ENCODE data around the gene OR5H1. TPM values are rescaled to one million over a fixed set of nuclear protein-coding genes. Genes with fewer than 3 reads are reported as not detected.

Gene OR5H1
- not detected for total RNA-seq
- polyA plus RNA-seq = not detected

DNA sequence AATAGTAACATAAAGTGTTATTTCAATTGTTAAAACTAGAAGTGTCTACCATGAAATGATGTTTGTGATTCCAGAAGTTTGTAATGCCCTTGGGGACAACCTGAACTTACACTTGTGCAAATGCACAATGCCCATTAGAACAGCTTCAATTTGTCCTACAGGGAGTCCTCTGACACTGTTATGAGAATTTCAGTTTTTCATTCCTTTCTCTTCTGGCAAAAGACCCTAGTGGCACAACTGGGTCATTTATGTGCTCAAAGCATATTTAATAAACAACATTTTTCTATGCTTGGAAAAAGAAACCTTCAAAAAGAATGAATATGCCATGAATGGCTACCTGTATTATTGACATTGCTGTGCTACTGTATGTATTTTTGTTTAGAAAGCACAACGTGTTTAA, at the start of gene OR5H1:
TSS of gene OR5H1 (plus strand) at position 301 of the 400 bp plus-strand sequence. CDS start 1,977 bp downstream, outside the sequence.
- TF ChIP-seq POLR2AphosphoS5 (IDR thresholded peaks at IDR 0.05) (no peak), POLR2A (IDR thresholded peaks at IDR 0.05) (no peak), EP300 (IDR thresholded peaks at IDR 0.05) (no peak)
- TF ChIP-seq, protein P1, sequence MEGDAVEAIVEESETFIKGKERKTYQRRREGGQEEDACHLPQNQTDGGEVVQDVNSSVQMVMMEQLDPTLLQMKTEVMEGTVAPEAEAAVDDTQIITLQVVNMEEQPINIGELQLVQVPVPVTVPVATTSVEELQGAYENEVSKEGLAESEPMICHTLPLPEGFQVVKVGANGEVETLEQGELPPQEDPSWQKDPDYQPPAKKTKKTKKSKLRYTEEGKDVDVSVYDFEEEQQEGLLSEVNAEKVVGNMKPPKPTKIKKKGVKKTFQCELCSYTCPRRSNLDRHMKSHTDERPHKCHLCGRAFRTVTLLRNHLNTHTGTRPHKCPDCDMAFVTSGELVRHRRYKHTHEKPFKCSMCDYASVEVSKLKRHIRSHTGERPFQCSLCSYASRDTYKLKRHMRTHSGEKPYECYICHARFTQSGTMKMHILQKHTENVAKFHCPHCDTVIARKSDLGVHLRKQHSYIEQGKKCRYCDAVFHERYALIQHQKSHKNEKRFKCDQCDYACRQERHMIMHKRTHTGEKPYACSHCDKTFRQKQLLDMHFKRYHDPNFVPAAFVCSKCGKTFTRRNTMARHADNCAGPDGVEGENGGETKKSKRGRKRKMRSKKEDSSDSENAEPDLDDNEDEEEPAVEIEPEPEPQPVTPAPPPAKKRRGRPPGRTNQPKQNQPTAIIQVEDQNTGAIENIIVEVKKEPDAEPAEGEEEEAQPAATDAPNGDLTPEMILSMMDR (IDR thresholded peaks at IDR 0.05) = no peak
- Histone ChIP-seq H3K27me3 (no peaks in the 10 kb centered on the region), H3K27ac (no peak within 1 kb of the TSS), H3K36me3 (no peaks in the 10 kb centered on the region), H3K9me3 (no peaks in the 10 kb centered on the region), H3K4me1 (no peaks in the 10 kb centered on the region), H3K4me3 (no peak within 1 kb of the TSS)
- intact Hi-C loops (cut with DNase I) = no loop called here
- DNase-seq = no peak
- 56 to 83% methylated on average over 1 of the region's 1 CpG for WGBS, 2 donors

DNA sequence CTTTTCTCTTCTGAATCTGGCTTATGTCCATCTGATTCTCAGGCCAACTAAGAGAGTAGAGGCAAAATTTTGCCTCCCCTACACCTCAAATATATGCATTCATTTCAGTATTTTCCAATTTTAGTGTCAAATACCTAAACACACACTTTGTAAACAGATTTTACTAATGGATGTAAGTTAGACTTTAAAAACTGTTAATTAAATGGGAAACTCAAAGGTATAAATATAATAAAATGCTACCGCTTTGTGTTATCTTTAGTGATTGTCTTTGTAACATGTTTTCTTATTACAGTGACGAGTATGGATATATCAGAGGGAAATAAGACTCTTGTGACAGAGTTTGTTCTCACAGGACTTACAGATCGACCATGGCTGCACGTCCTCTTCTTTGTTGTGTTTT, 43.6 kb upstream of the OR5H1 start, which contains the start of gene OR5AC2:
TSS of gene OR5AC2 (plus strand) at position 301 of the 400 bp plus-strand sequence. CDS start at position 301, 0 bp downstream.
- WGBS, 2 donors = 75 to 88% methylated on average over 4 of the region's 4 CpGs
- TF ChIP-seq, protein P1 (IDR thresholded peaks at IDR 0.05) = no peak
- no peak for TF ChIP-seq POLR2A (IDR thresholded peaks at IDR 0.05)
- TF ChIP-seq EP300 (IDR thresholded peaks at IDR 0.05) = no peak
- TF ChIP-seq POLR2AphosphoS5 (IDR thresholded peaks at IDR 0.05) = no peak

DNA sequence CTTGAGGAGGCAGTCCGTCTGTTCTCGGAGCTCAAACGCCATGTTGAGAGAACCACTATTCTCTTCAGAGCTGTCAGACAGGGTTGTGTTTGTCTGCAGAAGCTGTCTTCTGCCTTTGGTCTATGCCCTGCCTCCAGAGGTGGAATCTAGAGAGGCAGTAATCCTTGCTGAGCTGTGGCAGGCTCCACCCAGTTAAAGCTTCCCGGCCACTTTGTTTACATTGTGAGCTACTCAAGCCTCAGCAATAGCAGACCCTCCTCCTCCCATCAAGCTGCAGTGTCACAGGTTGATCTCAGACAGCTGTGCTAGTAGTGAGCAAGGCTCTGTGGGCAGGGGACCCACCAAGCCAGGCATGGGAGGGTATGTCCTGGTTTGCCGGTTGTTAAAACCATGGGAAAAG, 34.6 kb upstream of the OR5H1 start:
- TF ChIP-seq, protein P1 (IDR thresholded peaks at IDR 0.05) = no peak
- TF ChIP-seq POLR2AphosphoS5 (IDR thresholded peaks at IDR 0.05) = no peak
- no peak for TF ChIP-seq POLR2A (IDR thresholded peaks at IDR 0.05)
- TF ChIP-seq EP300 (IDR thresholded peaks at IDR 0.05) = no peak
- Histone ChIP-seq H3K4me3 (no peak overlapping the region), H3K27ac (no peak overlapping the region), H3K9me3 (no peaks in the 10 kb centered on the region), H3K27me3 (no peaks in the 10 kb centered on the region), H3K36me3 (no peaks in the 10 kb centered on the region), H3K4me1 (no peaks in the 10 kb centered on the region)
- DNase-seq = no peak
- intact Hi-C loops (cut with DNase I) = no loop called here
- WGBS, 2 donors = 65 to 69% methylated on average over 5 of the region's 5 CpGs

More for the DNA sequence above, 43.6 kb upstream of the OR5H1 start, which contains the start of gene OR5AC2:
- Histone ChIP-seq H3K36me3 (no peaks in the 10 kb centered on the region), H3K4me1 (no peaks in the 10 kb centered on the region), H3K27ac (no peak within 1 kb of the TSS), H3K4me3 (no peak within 1 kb of the TSS), H3K9me3 (no peaks in the 10 kb centered on the region), H3K27me3 (no peaks in the 10 kb centered on the region)
- intact Hi-C loops (cut with DNase I) = no loop called here
- no peak for DNase-seq

DNA sequence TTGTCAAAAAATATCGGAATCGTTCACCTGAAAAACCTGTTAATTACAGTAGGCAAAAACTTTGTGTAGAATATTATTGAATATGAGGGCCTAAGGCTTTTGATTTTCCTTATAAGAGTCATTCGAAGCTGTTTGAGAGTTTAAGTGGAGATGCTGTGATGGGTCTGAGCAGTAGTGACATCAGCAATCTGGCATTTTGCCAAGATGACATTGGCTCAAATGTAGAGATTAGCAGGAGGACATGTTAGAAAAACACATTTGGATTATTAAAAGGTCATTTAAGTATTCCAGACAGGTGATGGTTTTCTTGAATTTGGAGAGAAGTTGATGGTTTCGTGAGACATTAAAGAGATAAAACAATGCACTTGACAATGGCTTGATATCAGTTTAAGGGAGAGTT, 30.7 kb upstream of the OR5H1 start:
- intact Hi-C loops (cut with DNase I) = no loop called here
- Histone ChIP-seq H3K36me3 (no peaks in the 10 kb centered on the region), H3K4me1 (no peaks in the 10 kb centered on the region), H3K4me3 (no peak overlapping the region), H3K27ac (no peak overlapping the region), H3K9me3 (no peaks in the 10 kb centered on the region), H3K27me3 (no peaks in the 10 kb centered on the region)
- DNase-seq = no peak
- WGBS, 2 donors = 79 to 82% methylated on average over 4 of the region's 4 CpGs
- TF ChIP-seq EP300 (IDR thresholded peaks at IDR 0.05) = no peak
- TF ChIP-seq, protein P1 (IDR thresholded peaks at IDR 0.05) = no peak
- TF ChIP-seq POLR2A (IDR thresholded peaks at IDR 0.05) = no peak
- TF ChIP-seq POLR2AphosphoS5 (IDR thresholded peaks at IDR 0.05) = no peak

DNA sequence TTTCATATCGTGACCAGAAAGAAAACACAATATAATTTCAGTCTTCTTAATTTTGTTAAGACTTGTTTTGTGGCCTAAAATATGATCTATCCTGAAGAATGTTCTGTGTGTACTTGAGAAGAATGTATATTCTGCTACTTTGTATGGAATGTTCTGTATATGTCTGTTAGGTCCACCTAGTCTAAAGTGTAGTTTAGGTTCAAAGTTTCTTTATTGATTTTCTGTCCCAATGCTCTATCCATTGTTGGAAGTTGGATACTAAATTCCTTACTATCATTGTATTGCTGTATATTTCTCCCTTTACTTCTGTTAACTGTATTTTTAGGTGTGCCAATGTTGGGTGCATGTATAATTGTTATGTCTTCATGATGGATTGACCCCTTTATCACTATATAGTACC, 22.4 kb upstream of the OR5H1 start:
- H3K9me3 ChIP-seq = peaks cover 0 to 5% (median 0%) of the 10 kb centered on the region in 4 donors
- H3K4me1 ChIP-seq = no peaks in the 10 kb centered on the region
- DNase-seq = no peak
- intact Hi-C loops (cut with DNase I) = no loop called here
- no peak overlapping the region for H3K27ac ChIP-seq
- H3K36me3 ChIP-seq = no peaks in the 10 kb centered on the region
- H3K27me3 ChIP-seq = no peaks in the 10 kb centered on the region
- TF ChIP-seq POLR2AphosphoS5 (IDR thresholded peaks at IDR 0.05) (no peak), EP300 (IDR thresholded peaks at IDR 0.05) (no peak), POLR2A (IDR thresholded peaks at IDR 0.05) (no peak)
- TF ChIP-seq, protein P1 (IDR thresholded peaks at IDR 0.05) = no peak
- H3K4me3 ChIP-seq = no peak overlapping the region
- 36 to 43% methylated on average over 1 of the region's 1 CpG for WGBS, 2 donors
